Testis (tissue), 2 donors: Measurements from ENCODE around the gene CAMK2D.

Source experiments
- CTCF ChIP-seq, 3 experiments: fragments of 450-650 bp in 2 of 3; fragments of 200-600 bp in 1 of 3; sonication (generic) in 1 of 3; IDR thresholded peaks; one replicate each; pipeline ENCODE4 v1.5.1; 2016 to 2019; ENCODE audit warnings: antibody characterized with exemption in 3 of 3, mild to moderate bottlenecking in 2 of 3, moderate library complexity in 1 of 3
- POLR2A ChIP-seq: fragments of 450-650 bp; IDR thresholded peaks from one replicate; pipeline ENCODE4 v1.6.1; 2017; ENCODE audit warnings: antibody characterized with exemption, mild to moderate bottlenecking, moderate library complexity

- TF ChIP-seq POLR2A (no peak), CTCF (IDR thresholded peaks at IDR 0.05) (no peak)
Observed at GRCh38 chr4:113616443-113616842, 145.1 kb downstream of the CAMK2D start.
